Panc1 (cell line): ENCODE results near the gene TRIP10.

Experiments used
- POLR2AphosphoS5 ChIP-seq: IDR thresholded peaks from 2 replicates; pipeline ENCODE4 v1.6.1; 2012; ENCODE audit warnings: mild to moderate bottlenecking, low read depth, low read length, moderate library complexity
- TF ChIP-seq, protein P1 (sequence below), 2 experiments: IDR thresholded peaks; 2 replicates each; pipeline ENCODE4 v1.6.1; 2011 to 2012; ENCODE audit warnings: low read depth in 2 of 2, control low read depth in 1 of 2, low read length in 1 of 2, mild to moderate bottlenecking in 1 of 2, moderate library complexity in 1 of 2; ENCODE audit not compliant: insufficient read depth in 1 of 2

DNA sequence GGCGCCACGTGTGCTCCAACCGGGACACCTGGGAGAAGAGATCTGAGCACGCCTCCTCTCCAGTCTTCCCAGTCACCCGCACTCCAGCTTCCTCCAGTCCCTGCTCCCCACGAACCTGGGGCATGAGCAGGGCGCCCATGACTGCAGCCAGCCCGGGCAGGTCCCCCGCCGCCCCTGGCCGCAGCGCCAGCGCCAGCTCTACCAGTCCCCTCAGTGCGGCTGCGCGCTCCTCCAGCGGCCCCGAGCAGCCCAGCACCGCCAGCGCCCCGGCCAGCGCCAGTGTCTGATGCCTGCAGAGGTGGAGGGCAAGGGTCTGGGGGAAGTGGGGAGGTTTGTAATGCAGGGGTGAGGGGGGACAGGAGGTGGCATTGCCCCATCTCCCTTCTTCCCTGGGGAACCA is 14.7 kb downstream of the TRIP10 start:
- TF ChIP-seq, protein P1, sequence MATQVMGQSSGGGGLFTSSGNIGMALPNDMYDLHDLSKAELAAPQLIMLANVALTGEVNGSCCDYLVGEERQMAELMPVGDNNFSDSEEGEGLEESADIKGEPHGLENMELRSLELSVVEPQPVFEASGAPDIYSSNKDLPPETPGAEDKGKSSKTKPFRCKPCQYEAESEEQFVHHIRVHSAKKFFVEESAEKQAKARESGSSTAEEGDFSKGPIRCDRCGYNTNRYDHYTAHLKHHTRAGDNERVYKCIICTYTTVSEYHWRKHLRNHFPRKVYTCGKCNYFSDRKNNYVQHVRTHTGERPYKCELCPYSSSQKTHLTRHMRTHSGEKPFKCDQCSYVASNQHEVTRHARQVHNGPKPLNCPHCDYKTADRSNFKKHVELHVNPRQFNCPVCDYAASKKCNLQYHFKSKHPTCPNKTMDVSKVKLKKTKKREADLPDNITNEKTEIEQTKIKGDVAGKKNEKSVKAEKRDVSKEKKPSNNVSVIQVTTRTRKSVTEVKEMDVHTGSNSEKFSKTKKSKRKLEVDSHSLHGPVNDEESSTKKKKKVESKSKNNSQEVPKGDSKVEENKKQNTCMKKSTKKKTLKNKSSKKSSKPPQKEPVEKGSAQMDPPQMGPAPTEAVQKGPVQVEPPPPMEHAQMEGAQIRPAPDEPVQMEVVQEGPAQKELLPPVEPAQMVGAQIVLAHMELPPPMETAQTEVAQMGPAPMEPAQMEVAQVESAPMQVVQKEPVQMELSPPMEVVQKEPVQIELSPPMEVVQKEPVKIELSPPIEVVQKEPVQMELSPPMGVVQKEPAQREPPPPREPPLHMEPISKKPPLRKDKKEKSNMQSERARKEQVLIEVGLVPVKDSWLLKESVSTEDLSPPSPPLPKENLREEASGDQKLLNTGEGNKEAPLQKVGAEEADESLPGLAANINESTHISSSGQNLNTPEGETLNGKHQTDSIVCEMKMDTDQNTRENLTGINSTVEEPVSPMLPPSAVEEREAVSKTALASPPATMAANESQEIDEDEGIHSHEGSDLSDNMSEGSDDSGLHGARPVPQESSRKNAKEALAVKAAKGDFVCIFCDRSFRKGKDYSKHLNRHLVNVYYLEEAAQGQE (IDR thresholded peaks at IDR 0.05; ENCODE audit: insufficient read depth in 1 of 2, low read depth in 2 of 2, low read length in 1 of 2) = no peak
- no peak for TF ChIP-seq POLR2AphosphoS5
